Stimulated activated CD8-positive, alpha-beta memory T cell treated with anti-CD3 and anti-CD28 coated beads, Interleukin-15, amount 100 ng/mL, for 4 hours (primary cell): ENCODE data around the gene MAPKAPK3.
"Not testable (repeated sequence)": the region's sequence is repeated elsewhere in the genome, so short reads cannot be mapped to it uniquely, and the experiment has no call there.

Experiments used
- DNase-seq, 2 donors: peaks; one replicate each; pipeline ENCODE4 v3.0.0-alpha.2; 2020; ENCODE audit warnings: low read depth in 2 of 2

MAPKAPK3 gene

DNA sequence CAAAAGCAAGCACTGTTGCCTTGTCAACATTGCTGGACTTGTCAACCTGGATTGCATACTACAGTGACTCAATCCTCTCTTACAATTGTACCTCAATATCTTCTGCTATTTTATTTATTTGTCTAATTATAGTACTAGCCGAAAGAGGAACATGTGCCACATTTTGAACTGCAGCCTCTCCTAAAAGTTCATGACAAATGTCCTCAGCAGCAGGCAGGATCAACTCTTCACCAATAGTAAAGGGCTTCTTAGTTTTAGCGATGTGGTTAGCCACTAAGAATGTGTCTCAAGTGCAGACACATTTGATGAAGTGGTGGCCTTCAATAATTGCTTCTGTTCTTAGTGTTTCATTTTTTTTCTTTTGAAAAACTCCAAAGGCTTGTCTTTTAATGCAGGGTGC lies 71.0 kb downstream of the MAPKAPK3 start:
- no peak for DNase-seq

DNA sequence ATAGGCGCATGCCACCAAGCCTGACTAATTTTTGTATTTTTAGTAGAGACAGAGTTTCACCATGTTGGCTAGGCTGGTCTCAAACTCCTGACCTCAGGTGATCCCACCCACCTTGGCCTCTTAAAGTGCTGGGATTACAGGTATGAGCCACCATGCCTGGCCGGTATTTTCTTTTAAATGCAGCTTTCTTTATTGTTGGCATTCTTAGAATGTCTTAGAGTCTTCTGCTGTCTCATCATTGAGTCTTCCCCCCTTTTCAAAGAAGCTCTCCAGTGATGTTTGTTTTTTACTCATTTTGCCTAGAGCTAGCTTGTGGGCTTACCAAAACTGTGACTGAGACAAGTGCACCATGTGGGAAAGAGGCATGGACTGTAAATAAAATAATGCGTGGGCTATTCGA lies 71.7 kb downstream of the MAPKAPK3 start:
- not testable (repeated sequence) for DNase-seq

DNA sequence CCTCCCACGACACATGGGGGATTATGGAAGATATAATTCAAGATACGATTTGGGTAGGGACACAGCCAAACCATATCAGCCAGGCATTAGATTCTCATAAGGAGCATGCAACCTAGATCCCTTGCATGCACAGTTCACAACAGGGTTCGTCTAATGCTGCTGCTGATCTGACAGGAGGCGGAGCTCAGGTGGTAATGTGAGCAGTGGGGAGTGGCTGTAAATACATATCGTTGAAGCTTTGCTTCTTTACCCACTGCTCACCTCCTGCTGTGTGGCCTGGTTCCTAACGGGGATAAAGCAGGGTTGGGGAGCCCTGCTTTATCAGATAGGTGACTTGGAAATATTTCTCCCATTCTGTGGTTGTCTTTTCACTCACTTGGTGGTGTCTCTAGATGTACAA lies 72.6 kb downstream of the MAPKAPK3 start:
- DNase-seq, result no peak

DNA sequence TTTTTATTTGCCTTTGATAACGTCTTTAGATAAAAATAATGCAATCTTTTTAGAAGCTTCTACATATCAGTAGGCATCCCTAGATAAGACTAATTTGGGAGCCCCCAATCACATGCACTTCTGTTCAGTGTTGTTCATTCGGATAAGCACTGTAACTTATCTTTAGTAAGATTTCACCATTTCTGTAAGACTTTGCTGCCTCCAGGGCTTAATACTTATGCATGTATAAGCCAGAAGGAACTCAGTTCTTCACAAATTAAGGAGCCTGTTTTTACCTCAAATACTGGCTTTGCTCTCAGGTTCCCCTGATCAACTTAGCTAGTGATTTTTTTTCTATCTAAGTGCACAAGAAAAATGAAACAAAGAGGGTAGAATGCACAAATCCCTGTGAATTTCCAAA lies 78.1 kb downstream of the MAPKAPK3 start:
- no peak for DNase-seq

DNA sequence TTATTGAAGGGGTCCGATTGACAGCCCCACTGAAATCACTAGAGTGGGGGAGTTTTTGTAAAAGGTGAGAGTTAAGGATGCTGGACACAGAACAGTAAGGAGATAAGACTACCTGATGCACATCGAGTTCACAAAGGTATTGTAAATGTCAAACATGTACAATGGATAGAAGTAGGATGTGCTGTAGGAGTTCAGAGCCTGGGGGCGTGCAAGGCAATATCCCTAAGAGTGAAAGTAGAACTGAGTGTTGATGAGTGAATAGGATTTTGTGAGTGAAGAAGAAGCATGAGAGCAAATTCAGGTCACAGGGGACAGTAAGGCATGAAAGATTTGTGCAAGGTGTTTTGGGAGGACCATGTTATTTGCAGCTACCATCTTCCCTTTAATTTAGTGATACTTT lies 79.3 kb downstream of the MAPKAPK3 start:
- DNase-seq, result no peak

DNA sequence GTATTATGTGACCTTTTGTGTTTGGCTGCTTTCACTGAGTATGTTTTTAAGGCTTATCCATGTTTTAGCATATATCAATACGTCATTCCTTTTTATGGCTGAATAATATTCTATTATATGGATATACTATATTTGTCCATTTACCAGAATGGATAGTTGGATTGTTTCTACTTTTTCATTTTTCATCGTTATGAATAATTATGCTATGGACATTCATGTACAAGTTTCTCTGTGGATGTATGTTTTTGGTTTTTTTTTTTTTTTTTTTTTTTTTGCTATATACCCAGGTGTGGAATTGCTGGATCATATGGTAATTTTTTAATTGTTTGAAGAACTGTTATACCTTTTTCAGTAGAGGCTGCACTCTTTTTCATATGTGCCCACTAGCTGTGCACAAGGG lies 81.3 kb downstream of the MAPKAPK3 start:
- no peak for DNase-seq
